GM19099 (cell line): Measurements from ENCODE around the gene LARGE2.

Experiments used
- POLR2A ChIP-seq: IDR thresholded peaks from 3 replicates; pipeline ENCODE4 v1.6.1; 2011; ENCODE audit warnings: low read depth; ENCODE audit not compliant: insufficient read length; ENCODE audit errors: extremely low read depth

The LARGE2 gene

DNA sequence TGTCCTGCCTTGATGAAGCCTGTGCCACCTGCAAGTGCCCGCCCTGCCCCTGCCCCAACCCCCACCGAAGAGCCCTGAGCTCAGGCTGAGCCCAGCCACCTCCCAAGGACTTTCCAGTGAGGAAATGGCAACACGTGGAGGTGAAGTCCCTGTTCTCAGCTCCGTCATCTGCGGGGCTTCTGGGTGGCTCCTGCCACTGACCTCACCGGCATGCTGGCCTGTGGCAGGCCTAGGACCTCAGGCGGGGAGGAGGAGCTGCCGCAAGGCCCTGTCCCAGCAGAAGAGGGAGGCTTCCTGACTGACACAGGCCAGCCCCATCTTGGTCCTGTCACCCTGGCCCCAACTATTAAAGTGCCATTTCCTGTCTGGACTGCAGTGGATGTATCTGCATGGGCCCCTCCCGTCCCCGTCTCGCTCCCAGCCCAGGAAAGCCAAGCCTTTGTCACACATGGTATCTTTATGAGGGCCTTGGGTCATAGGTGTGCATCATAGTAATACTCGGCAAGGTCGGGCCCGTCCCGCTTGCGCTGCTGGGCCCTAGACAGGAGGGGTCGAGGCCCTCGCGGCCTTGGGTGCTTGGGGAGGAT is 16.3 kb upstream of the LARGE2 start:
- TF ChIP-seq POLR2A: no peak

DNA sequence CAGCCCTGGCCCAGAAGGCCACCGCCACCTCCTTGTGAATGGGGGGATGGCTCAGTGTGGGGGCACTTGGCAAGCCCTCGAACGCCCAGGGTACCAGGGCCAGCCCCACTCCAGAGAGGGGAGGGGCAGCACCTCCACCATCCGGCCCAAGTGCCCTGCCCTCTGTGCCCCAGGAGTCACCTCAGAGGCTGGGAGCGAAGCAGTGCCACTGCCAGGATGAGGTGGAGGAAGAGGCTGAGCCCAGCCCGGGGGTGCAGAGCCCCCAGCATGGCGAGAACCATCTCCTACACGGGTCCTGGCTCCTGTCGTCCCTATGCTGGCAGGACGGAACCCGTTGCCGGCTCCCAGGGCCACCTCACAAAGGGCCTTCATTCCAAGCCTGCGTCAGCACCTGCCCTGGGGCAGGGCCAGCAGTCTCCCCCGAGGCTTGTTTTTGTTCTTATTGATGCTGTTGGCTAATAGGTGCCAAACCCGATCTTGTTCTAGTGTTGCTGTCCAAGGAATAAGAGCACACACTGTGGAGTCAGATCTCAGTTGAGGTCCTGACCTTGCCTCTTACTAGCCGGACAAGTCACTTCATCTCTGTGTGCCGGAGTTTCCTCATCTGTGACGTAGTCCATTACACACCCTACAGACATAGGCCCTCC is 15.4 kb upstream of the LARGE2 start, which contains the start of gene FREY1:
Gene FREY1, minus strand, starts transcription at position 307 of the 647 bp plus-strand sequence. Its CDS starts 26 bp downstream, at position 281.
- TF ChIP-seq POLR2A: no peak

DNA sequence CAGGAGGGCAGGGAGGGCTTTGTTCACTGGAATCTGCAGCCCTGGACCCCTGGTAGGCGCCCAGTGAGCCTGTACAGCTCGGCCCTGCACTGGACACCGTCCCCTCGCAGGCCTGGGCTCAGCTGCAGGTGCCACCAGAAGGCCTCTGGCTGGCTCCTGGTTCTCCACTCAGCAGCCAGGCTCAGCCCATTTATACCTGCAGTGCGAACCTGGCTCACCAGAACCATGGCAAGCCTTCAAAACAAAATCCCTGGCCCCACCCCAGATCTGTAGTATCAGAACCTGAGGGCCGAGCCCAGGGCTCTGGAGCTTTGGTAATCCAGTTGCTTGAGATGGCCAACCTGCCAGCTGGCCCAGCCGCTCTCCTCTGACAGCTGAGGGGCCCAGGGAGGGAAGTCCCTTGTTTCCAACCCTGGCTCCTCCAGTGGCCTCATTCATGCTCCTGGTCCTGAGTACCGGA is 14.5 kb upstream of the LARGE2 start:
- no peak for TF ChIP-seq POLR2A

DNA sequence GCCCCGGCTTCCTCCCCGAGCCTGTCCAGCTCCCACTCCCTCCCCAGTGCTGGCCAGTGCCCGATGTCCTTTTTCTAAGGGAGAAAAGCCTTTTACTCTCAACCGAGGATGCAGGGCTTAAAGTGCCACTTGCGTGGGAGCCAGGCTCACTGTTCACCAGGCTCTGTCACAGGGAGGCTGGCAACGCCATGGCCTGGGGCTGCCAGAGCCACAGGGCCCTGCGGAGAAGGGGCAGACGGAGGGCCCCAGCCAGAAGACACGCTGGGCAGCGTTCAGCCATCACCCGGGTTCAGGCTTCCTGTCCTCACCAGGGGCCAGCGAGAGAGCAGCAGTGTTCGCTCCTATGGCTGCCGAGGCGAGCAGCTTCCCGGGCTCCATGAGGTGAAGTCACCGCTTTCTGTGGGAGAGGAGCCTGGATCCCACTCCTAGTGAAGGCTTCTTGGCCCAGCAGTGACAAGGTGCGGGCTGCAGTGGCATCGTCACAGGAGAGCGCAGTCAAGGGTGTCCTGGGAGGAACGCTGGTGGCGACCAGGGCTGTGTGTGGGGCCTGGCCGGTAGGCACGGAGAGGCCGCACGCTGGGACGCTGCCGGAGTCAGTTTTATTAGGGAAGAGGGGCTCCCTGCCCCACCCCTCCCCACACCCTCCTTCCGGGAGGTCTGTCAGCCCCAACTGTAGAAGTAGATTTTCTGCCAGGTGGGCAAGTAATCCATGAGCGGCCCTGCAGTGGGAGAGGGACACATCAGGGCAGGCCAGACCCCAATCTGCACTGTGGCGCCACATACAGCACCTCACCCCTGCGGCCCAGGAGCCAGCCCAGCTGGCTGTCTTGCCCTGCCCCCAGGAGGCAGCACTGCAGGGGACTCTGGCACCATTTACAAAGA is 12.6 kb upstream of the LARGE2 start:
- no peak for TF ChIP-seq POLR2A

- TF ChIP-seq POLR2A: no peak
Measured at GRCh38 chr11:45910623-45911022, 11.8 kb upstream of the LARGE2 start.

DNA sequence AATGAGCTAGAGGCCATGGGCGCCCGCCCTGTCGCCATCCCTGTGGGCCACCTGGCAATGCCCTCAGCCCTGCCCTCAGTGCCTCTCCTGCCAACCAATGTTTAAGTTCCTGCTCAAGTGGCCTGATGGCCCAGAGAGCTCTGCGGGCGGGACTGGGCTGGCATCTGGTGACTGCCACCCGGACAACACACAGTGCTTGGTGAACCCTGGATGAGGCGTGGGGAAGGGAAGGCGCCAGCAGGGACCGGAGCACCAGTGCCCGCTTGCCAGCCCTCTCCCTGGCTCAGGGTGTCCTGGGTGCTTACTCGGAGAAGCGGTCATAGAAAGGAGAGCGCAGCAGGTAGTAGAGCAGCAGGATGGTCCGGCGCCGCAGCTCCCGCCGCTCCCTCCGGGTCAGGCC is 8.9 kb upstream of the LARGE2 start:
- no peak for TF ChIP-seq POLR2A

DNA sequence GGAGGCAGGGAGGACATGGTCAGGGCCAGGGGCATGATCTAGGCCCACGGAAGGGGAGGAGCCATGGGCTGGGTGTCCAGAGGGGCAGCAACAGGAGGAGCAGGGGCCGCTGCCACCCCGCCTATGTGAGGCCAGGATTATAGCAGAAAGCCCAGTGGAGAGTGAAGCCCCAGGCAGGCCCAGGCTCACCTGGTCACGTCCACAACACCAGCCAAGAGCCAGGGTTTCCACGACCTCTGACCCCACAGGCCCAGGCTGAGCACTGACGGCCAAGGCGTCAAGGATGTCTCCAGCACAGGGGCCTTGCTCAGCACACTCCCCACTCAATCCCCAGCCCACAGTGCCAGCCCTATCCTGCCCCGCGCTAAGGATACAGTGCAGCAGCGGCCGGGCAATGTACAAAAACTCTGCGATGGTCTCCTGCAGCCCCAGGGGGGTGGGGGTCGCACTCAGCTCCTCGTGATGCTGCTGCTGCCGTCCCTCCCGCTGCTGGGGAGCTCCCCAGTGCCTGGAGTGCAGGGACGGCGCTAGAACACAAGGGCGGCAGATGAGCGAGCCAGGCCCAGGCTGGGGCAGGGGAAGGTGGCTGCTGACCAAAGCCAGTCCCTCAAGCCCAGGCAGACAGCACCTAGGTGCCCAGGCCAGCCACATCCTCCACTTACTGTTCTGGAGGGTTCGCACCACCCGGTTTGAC is 8.4 kb upstream of the LARGE2 start:
- no peak for TF ChIP-seq POLR2A

- no peak for TF ChIP-seq POLR2A
Measured at GRCh38 chr11:45915446-45915845, 7.0 kb upstream of the LARGE2 start.

DNA sequence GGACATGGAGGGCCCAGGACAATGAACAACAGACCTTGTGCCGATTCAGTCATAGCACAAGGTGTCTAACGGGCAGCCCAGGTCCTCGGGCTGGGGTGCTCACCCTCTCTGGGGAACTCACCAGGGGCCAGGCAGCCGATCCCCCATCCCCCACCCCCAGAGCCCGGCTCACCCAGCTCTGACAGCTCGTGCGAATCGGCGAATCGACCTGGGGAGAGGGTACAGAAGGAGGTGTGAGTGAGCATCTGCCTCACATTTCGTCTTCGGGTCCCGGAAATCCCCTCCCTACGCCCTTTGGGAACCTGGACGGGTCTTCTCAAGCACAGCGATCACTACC is 5.2 kb upstream of the LARGE2 start:
- TF ChIP-seq POLR2A: no peak

DNA sequence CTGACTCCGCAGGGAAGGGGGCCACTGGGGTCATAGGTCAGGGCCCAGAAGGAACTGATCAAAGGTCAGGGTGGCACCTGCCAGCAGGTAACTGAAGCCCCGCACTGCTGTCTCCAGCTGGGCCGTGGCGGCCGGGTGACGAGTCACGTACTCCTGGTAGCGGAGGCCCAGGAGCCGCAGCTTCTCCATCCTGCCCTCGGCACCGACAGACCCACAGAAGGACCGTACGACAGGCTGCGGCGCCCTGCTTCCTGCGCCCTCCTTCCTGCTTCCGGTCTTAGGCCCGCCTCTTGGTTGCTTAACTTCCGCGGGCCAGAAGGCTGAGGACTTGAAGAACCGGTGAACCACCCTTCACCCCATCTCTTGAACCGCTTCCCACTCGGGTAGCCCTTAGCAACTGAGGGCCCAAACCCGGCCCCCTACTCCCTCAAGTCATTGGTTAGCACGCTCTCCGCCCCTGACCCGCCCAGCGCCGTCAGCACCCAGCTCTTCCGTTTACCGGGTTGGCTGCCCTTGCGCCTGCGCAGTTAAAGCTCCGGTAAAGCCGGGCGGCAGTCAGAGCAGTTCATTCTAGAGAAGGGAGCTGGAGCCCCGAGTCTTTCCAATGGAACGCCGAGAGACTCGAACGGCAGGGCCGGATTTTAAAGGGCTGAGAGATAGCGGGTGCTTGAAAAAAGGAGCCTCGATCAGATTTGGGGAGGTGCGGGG is 4.7 kb upstream of the LARGE2 start, which contains the start of gene PEX16:
Gene PEX16, minus strand, starts transcription at position 255 of the 708 bp plus-strand sequence. Its CDS starts 66 bp downstream, at position 189.
- peak; percentile 89 for TF ChIP-seq POLR2A

DNA sequence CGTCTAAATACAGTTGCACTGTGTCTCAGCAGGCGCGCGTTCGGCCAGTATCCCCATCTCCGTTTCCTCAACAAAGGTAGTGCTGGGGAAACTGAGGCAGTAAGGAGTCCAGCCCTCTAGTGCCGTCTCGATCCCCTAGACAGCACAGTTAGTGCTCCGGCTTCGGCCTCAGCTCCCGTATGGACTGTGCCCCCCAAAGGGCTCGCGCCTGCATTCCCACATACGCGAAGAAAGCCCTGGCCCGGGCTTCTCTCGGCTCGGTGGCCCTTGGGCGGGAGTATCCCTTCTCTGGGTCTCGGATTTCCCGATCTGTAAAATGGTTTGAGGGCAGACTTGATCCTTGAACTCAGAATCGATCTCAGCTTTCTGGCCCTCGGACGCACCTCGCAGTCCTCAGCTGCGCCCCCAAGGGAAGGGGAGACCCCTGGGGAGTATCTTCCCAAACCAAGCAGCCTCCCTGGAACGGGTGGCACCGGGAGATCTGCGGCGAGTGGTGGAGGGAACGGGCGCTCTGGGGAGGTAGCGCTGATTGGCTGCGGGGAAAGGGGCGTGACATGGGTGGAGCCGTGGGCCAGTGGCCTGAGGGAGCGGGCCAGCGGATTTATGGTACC is 4.0 kb upstream of the LARGE2 start:
- TF ChIP-seq POLR2A: peak; percentile 44

- TF ChIP-seq POLR2A: no peak
Measured at GRCh38 chr11:45918962-45919675, 3.3 kb upstream of the LARGE2 start.

DNA sequence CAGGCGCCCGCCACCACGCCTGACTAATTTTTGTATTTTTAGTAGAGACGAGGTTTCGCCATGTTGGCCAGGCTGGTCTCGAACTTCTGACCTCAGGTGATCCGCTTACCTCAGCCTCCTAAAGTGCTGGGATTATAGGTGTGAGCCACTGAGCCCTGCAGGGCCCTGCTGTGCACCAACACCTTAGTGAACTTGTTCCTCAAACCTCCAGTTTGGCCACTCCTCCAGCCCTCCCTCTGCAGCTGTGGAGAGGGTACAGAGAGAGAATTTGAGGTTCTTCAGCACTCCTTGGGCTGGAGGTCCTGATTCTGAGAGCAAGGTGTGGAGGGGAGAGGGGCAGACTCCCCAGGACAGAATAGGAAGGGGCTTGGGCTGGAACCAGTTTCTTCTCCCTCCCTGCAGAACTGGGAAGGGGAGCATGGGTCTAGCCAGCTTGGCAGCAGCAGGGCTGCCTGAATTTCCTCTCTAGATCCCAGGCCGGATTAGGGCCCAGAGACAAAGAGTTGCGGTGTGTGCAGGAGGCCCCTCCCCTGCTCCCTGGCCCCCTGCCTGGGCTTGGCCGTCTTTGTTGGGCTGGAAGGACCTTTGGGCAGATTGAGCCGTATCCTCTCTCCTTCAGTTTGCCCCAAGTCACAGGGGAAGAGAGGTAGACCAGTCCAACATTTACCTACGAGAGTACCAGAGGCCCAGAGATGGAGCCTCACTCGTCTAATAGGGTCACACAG is 2.5 kb upstream of the LARGE2 start:
- no peak for TF ChIP-seq POLR2A
